ENCODE data around the gene ARHGAP19. TPM values are rescaled to one million over a fixed set of nuclear protein-coding genes. Genes with fewer than 3 reads are reported as not detected.

ARHGAP19 gene
- total RNA-seq, 1 experiment from 2014 or later: 28.9 TPM

DNA sequence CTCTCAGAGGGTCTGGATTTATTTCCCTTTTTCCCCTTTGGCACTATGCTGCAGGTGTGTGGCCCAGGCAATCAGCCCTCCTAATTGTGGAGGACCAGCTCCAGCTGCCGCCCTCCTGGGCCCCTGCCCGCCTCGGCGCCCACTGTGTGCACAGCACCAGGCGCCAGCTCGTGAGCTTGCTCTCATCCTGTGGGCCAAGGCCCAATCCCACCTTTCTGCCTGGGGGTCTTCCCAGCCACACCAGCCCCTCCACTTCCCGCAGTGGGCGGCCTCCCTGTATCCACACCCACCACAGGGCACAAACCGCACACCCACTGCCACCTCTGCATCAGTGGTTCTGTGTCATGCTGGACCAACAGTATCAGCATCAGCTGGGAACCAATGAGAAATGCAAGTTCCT is 81.2 kb downstream of the ARHGAP19 start:
- no TSS peak for BruUV-seq (replicated peaks)
- POLR2A ChIA-PET: interaction anchor here (1.1 kb wide), 1 partner anchor 138 kb away, joined by 5 read pairs; no protein-coding TSS in a partner anchor
- H3K9me3 ChIP-seq (ENCODE audit: control insufficient read depth, insufficient read depth, low read depth, low read length): no peaks in the 10 kb centered on the region
- no peak for DNase-seq (ENCODE audit: low read depth, low spot score)
- in situ Hi-C loops (cut with HindIII; ENCODE audit: low pct_unique_long_range_greater_than_20kb, low sequenced_read_pairs) (no loop called here), intact Hi-C loops (cut with micrococcal nuclease; ENCODE audit: unreplicated experiment) (loop anchor here (2.0 to 5.0 kb wide), 2 partner anchors 74 to 130 kb away; no protein-coding TSS in a partner anchor)
- H3K27ac ChIP-seq (ENCODE audit: low read length): no peak overlapping the region
- no peaks in the 10 kb centered on the region for H3K36me3 ChIP-seq (ENCODE audit: control insufficient read depth, insufficient read depth, low read length)
- H3K4me3 ChIP-seq (ENCODE audit: low read depth in 2 of 2, low read length in 2 of 2): no peak overlapping the region
- CTCF ChIA-PET: interaction anchor here (0.6 to 2.8 kb wide), 4 partner anchors 13 to 195 kb away, joined by 4 to 51 read pairs (median 13); no protein-coding TSS in a partner anchor
- H3K4me1 ChIP-seq (ENCODE audit: control insufficient read depth, insufficient read depth, low read length): no peaks in the 10 kb centered on the region
- ATAC-seq: no peak
- H3K27me3 ChIP-seq (ENCODE audit: control insufficient read depth, insufficient read depth, low read length): no peaks in the 10 kb centered on the region
- TF ChIP-seq POLR2AphosphoS5 (IDR thresholded peaks at IDR 0.05; ENCODE audit: low read depth, low read length): no peak
- TF ChIP-seq, protein P1, sequence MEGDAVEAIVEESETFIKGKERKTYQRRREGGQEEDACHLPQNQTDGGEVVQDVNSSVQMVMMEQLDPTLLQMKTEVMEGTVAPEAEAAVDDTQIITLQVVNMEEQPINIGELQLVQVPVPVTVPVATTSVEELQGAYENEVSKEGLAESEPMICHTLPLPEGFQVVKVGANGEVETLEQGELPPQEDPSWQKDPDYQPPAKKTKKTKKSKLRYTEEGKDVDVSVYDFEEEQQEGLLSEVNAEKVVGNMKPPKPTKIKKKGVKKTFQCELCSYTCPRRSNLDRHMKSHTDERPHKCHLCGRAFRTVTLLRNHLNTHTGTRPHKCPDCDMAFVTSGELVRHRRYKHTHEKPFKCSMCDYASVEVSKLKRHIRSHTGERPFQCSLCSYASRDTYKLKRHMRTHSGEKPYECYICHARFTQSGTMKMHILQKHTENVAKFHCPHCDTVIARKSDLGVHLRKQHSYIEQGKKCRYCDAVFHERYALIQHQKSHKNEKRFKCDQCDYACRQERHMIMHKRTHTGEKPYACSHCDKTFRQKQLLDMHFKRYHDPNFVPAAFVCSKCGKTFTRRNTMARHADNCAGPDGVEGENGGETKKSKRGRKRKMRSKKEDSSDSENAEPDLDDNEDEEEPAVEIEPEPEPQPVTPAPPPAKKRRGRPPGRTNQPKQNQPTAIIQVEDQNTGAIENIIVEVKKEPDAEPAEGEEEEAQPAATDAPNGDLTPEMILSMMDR (IDR thresholded peaks at IDR 0.05): no peak
- no peak for TF ChIP-seq SIN3A (IDR thresholded peaks at IDR 0.05; ENCODE audit: borderline replicate concordance, insufficient read depth, low read depth, low read length)
- TF ChIP-seq TCF7L2 (IDR thresholded peaks at IDR 0.05; ENCODE audit: low read depth, low read length): no peak
- no peak for TF ChIP-seq REST (IDR thresholded peaks at IDR 0.05; ENCODE audit: insufficient read depth in 1 of 2, low read depth in 2 of 2, low read length in 1 of 2)

- ChIA-PET CTCF (interaction anchor here (0.6 to 2.8 kb wide), 15 partner anchors 9 to 453 kb away, joined by 3 to 51 read pairs (median 4); no protein-coding TSS in a partner anchor), POLR2A (interaction anchor here (1.1 kb wide), 1 partner anchor 137 kb away, joined by 5 read pairs; no protein-coding TSS in a partner anchor)
- H3K4me1 ChIP-seq (ENCODE audit: control insufficient read depth, insufficient read depth, low read length): no peaks in the 10 kb centered on the region
- no peak overlapping the region for H3K4me3 ChIP-seq (ENCODE audit: low read depth in 2 of 2, low read length in 2 of 2)
- DNase-seq (ENCODE audit: low read depth, low spot score) (peak; percentile 78), ATAC-seq (peak; percentile 82)
- TF ChIP-seq TCF7L2 (IDR thresholded peaks at IDR 0.05; ENCODE audit: low read depth, low read length) (no peak), REST (IDR thresholded peaks at IDR 0.05; ENCODE audit: insufficient read depth in 1 of 2, low read depth in 2 of 2, low read length in 1 of 2) (no peak), POLR2AphosphoS5 (IDR thresholded peaks at IDR 0.05; ENCODE audit: low read depth, low read length) (no peak), SIN3A (IDR thresholded peaks at IDR 0.05; ENCODE audit: borderline replicate concordance, insufficient read depth, low read depth, low read length) (no peak)
- TF ChIP-seq, protein P1 (IDR thresholded peaks at IDR 0.05): peak; percentile 99
- H3K36me3 ChIP-seq (ENCODE audit: control insufficient read depth, insufficient read depth, low read length): no peaks in the 10 kb centered on the region
- no peaks in the 10 kb centered on the region for H3K9me3 ChIP-seq (ENCODE audit: control insufficient read depth, insufficient read depth, low read depth, low read length)
- no peaks in the 10 kb centered on the region for H3K27me3 ChIP-seq (ENCODE audit: control insufficient read depth, insufficient read depth, low read length)
- no peak overlapping the region for H3K27ac ChIP-seq (ENCODE audit: low read length)
- intact Hi-C loops (cut with micrococcal nuclease; ENCODE audit: unreplicated experiment): loop anchor here (1.0 to 5.0 kb wide), 3 partner anchors 73 to 138 kb away; no protein-coding TSS in a partner anchor
- no TSS peak for BruUV-seq (replicated peaks)
- in situ Hi-C loops (cut with HindIII; ENCODE audit: low pct_unique_long_range_greater_than_20kb, low sequenced_read_pairs): no loop called here
Observed at GRCh38 chr10:97210543-97210960, 81.9 kb downstream of the ARHGAP19 start.

Measured in Panc1 (cell line).